ENCODE results near the gene SYNPO2L. TPM values are rescaled to one million over a fixed set of nuclear protein-coding genes. Genes with fewer than 3 reads are reported as not detected.
A peak's percentile ranks its signal among the peaks of the same experiment; 100 is the strongest.
"Not testable (repeated sequence)": the region's sequence is repeated elsewhere in the genome, so short reads cannot be mapped to it uniquely, and the experiment has no call there.

The SYNPO2L gene
- total and polyA plus RNA-seq, 8 donors: 0.02 to 0.31 (median 0.04) TPM; not detected in 5

- ATAC-seq; H3K9me3 ChIP-seq; H3K4me3 ChIP-seq; FAIRE-seq; H3K4me1 ChIP-seq; H3K27me3 ChIP-seq; H3K36me3 ChIP-seq; intact Hi-C loops (cut with DNase I); H3K27ac ChIP-seq: not testable (repeated sequence)
- DNase-seq: peak in 1 of 6 donors; percentile 46
- WGBS, 2 donors: 80 to 96% methylated on average over 1 to 3 of the region's 3 CpGs
These were observed 9.8 kb upstream of the SYNPO2L start for GRCh38 chr10:73665581-73665980.

- H3K27ac ChIP-seq; FAIRE-seq; H3K4me3 ChIP-seq; H3K4me1 ChIP-seq; H3K36me3 ChIP-seq; intact Hi-C loops (cut with DNase I); H3K9me3 ChIP-seq; H3K27me3 ChIP-seq; ATAC-seq: not testable (repeated sequence)
- 75 to 80% methylated on average over 13 of the region's 13 CpGs for WGBS, 2 donors
- peak in 1 of 6 donors; percentile 37 for DNase-seq
These were observed 8.6 kb upstream of the SYNPO2L start for GRCh38 chr10:73664156-73665040.

GRCh38 chr10:73663621-73664020 lies 7.8 kb upstream of the SYNPO2L start:
- FAIRE-seq; intact Hi-C loops (cut with DNase I); H3K27ac ChIP-seq; H3K36me3 ChIP-seq; H3K4me1 ChIP-seq; H3K27me3 ChIP-seq; H3K4me3 ChIP-seq; H3K9me3 ChIP-seq; ATAC-seq: not testable (repeated sequence)
- DNase-seq: peak in 1 of 6 donors; percentile 5
- 87 to 88% methylated on average over 10 of the region's 10 CpGs for WGBS, 2 donors

GRCh38 chr10:73662705-73663104 lies 6.9 kb upstream of the SYNPO2L start:
- H3K27ac ChIP-seq; H3K4me3 ChIP-seq; FAIRE-seq; H3K4me1 ChIP-seq; H3K9me3 ChIP-seq; ATAC-seq; H3K36me3 ChIP-seq; intact Hi-C loops (cut with DNase I); H3K27me3 ChIP-seq: not testable (repeated sequence)
- DNase-seq: peak in 1 of 6 donors; percentile 3
- 76 to 86% methylated on average over 7 of the region's 7 CpGs for WGBS, 2 donors

- DNase-seq (no peak), ATAC-seq (no peak), FAIRE-seq (no peak)
- Histone ChIP-seq H3K9me3 (no peaks in the 10 kb centered on the region), H3K27ac (no peak overlapping the region), H3K4me3 (no peak overlapping the region), H3K27me3 (no peaks in the 10 kb centered on the region), H3K36me3 (no peaks in the 10 kb centered on the region), H3K4me1 (no peaks in the 10 kb centered on the region)
- 86 to 92% methylated on average over 12 of the region's 12 CpGs for WGBS, 2 donors
- TF ChIP-seq CTCF (IDR thresholded peaks at IDR 0.05): no peak
- intact Hi-C loops (cut with DNase I): no loop called here
These were observed 406 bp downstream of the SYNPO2L start for GRCh38 chr10:73655257-73655989.

GRCh38 chr10:73653701-73654100 lies 2.1 kb downstream of the SYNPO2L start:
- H3K4me3 ChIP-seq: no peak overlapping the region
- no peaks in the 10 kb centered on the region for H3K9me3 ChIP-seq
- no peak for FAIRE-seq
- no peaks in the 10 kb centered on the region for H3K27me3 ChIP-seq
- TF ChIP-seq CTCF (IDR thresholded peaks at IDR 0.05): no peak
- H3K27ac ChIP-seq: no peak overlapping the region
- H3K4me1 ChIP-seq: no peaks in the 10 kb centered on the region
- peak in 2 of 4 donors; percentile 24 to 31 for ATAC-seq
- no peaks in the 10 kb centered on the region for H3K36me3 ChIP-seq
- WGBS, 2 donors: 71 to 78% methylated on average over 3 of the region's 3 CpGs
- no peak for DNase-seq
- intact Hi-C loops (cut with DNase I): no loop called here
